Lower leg skin (tissue), 4 donors: ENCODE data around the gene MUC3A. TPM values are rescaled to one million over a fixed set of nuclear protein-coding genes. Genes with fewer than 3 reads are reported as not detected.
"Not testable (repeated sequence)": the region's sequence is repeated elsewhere in the genome, so short reads cannot be mapped to it uniquely, and the experiment has no call there.

Source experiments
- DNase-seq, 2 donors: peaks; one replicate each; pipeline ENCODE4 v3.0.0-alpha.2; 2019; ENCODE audit warnings: low spot score in 2 of 2
- H3K4me3 ChIP-seq: fragments of 200-600 bp; sonication (generic); 2 replicates; pipeline ENCODE4 v1.5.1; 2017; ENCODE audit warnings: mild to moderate bottlenecking, low read depth; ENCODE audit not compliant: poor library complexity, severe bottlenecking
- POLR2A ChIP-seq, 2 donors: fragments of 450-650 bp; IDR thresholded peaks; one replicate each; pipeline ENCODE4 v1.6.1; 2016 to 2017; ENCODE audit warnings: antibody characterized with exemption in 2 of 2, mild to moderate bottlenecking in 1 of 2, moderate library complexity in 1 of 2
- WGBS, 2 donors: methylation state at CpG; one replicate each; pipeline ENCODE4 v1.1.5; 2018; 5-methylcytosine and 5-hydroxymethylcytosine counted together
- intact Hi-C: fragments of 100-400 bp; cut with DNase I; formaldehyde crosslinking; loops from one replicate; pipeline ENCODE4 v1.15.0; 2023; ENCODE audit warnings: low total_unique reads
- total RNA-seq, 4 donors: library from RNA; depleted of rRNA; stranded (reverse); fragments of >200 nt; gene quantifications; one replicate each; pipeline ENCODE4 v1.1.0, GENCODE V29; 2016
- TF ChIP-seq, protein P1 (sequence below), 3 donors: fragments of 450-650 bp; IDR thresholded peaks; one replicate each; pipeline ENCODE4 v1.5.1; 2016; ENCODE audit warnings: antibody characterized with exemption in 3 of 3, mild to moderate bottlenecking in 3 of 3, moderate library complexity in 2 of 3

MUC3A gene
- total RNA-seq, 4 donors from 2014 or later, result 0.03 to 0.67 (median 0.12) TPM; not detected in 1

DNA sequence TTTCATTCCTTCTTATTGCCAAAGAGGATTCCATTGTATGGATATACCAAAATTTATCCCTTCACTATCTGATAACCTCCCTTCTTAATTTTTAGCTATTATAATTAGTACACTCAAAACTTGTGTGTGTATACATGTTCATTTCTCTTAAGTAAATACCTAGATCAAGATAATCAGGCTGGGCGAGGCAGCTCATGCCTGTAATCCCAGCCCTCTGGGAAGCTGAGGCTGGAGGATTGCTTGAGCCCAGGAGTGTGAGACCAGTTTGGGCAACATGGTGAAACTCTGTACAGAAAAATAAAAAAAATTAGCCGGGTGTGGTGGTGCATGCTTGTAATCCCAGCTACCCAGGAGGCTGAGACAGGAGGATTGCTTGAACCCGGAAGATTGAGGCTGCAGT is 37.9 kb upstream of the MUC3A start:
- TF ChIP-seq POLR2A (IDR thresholded peaks at IDR 0.05), result no peak
- TF ChIP-seq, protein P1, sequence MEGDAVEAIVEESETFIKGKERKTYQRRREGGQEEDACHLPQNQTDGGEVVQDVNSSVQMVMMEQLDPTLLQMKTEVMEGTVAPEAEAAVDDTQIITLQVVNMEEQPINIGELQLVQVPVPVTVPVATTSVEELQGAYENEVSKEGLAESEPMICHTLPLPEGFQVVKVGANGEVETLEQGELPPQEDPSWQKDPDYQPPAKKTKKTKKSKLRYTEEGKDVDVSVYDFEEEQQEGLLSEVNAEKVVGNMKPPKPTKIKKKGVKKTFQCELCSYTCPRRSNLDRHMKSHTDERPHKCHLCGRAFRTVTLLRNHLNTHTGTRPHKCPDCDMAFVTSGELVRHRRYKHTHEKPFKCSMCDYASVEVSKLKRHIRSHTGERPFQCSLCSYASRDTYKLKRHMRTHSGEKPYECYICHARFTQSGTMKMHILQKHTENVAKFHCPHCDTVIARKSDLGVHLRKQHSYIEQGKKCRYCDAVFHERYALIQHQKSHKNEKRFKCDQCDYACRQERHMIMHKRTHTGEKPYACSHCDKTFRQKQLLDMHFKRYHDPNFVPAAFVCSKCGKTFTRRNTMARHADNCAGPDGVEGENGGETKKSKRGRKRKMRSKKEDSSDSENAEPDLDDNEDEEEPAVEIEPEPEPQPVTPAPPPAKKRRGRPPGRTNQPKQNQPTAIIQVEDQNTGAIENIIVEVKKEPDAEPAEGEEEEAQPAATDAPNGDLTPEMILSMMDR (IDR thresholded peaks at IDR 0.05), result no peak
- intact Hi-C loops, result no loop called here
- DNase-seq, result no peak
- 66 to 78% methylated on average over 3 of the region's 3 CpGs for WGBS, 2 donors
- H3K4me3 ChIP-seq, result no peak overlapping the region

DNA sequence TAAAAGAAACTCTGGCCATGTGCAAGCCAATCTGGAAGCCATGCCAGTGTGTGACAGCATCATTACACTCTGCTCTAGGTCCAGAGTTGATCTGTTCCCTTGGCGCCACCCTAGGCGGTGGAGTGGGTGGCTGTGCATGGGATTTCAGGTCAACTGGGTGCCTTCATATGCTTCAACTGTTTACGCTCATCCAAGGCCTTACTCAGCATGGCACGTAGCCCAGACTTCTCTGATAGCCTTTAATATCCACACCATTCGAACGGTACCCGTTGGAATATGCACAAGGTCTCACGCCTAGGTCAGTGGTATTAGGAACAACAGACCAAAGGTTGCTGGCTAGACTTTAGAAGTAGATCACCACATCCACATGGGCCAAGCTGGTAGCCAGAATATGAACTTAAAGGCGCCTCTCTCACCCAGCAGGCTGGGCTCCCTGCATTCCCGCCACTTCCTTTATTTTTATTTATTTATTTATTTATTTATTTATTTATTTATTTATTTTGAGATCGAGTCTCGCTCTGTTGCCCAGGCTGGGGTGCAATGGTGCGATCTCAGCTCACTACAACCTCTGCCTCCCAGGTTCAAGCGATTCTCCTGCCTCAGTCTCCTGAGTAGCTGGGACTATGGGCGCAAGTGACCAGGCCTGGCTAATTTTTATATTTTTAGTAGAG is 35.0 kb upstream of the MUC3A start:
- no peak overlapping the region for H3K4me3 ChIP-seq
- DNase-seq, result no peak
- 89% methylated on average over 15 of the region's 15 CpGs for WGBS, 2 donors
- TF ChIP-seq POLR2A (IDR thresholded peaks at IDR 0.05), result no peak
- TF ChIP-seq, protein P1 (IDR thresholded peaks at IDR 0.05), result no peak
- intact Hi-C loops, result no loop called here

DNA sequence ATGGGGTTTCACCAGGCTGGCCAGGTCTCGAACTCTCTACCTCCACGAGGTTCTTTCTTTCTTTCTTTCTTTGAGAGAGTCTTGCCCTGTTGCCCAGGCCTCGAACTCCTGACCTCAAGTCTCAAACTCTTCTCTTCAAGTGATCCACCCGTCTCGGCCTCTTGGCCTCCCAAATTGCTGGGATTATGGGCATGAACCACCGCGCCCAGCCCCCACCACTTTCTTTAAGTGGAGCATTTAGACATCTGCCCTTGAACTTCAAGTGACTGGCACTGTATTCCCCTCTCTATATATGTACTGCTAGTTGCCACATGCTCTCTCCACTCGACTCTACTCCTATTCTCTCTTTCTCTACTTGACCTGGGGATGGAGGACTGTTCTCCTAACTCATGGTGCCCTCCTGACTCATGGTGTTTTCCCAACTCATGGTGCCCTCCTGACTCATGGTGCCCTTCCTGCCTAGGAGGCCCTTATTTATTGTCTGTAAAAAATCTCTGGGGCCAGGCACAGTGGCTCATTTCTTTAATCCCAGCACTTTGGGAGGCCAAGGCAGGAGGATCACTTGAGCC is 34.4 kb upstream of the MUC3A start:
- no peak for DNase-seq
- no peak for TF ChIP-seq POLR2A (IDR thresholded peaks at IDR 0.05)
- TF ChIP-seq, protein P1 (IDR thresholded peaks at IDR 0.05), result no peak
- intact Hi-C loops, result no loop called here
- H3K4me3 ChIP-seq, result no peak overlapping the region
- 84 to 86% methylated on average over 8 of the region's 8 CpGs for WGBS, 2 donors

DNA sequence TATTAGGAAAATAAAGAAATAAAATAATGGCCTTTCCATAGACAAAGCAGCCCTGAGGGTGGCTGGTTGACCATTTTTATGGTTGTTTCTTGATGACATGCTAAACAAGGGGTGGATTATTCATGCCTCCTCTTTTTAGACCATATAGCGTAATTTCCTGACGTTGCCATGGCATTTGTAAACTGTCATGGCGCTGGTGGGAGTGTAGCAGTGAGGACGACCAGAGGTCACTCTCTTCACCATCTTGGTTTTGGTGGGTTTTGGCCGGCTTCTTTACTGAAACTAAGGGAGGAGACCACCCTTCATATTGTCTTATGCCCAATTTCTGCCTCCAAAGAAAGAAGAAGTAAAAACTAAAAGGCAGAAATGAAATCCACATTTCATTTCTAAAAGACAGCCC is 30.0 kb upstream of the MUC3A start:
- intact Hi-C loops, DNase-seq, H3K4me3 ChIP-seq: not testable (repeated sequence)
- WGBS, 2 donors, result 89 to 92% methylated on average over 5 of the region's 5 CpGs

DNA sequence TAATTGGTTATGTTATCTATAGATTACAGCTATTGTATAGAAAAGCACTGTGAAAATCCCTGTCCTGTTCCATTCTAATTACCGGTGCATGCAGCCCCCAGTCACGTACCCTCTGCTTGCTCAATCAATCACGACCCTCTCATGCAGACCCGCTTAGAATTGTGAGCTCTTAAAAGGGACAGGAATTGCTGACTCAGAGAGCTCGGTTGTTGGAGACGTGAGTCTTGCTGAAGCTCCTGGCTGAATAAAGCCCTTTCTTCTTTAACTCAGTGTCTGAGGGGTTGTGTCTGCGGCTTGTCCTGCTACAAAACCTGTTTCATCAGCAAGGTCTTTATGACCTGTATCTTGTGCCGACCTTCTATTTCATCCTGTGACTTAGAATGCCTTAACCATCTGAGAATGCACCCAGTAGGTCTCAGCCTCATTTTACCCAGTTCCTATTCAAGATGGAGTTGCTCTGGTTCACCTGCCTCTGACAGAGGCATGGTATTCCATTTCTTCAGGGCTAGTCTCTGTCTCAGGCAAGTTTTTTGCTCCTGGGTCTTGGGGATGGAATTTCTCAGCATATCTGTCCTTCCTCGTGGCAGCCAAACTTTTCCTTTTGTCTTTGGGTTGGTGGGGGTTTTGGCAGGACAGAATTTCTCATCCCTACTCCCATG is 29.4 kb upstream of the MUC3A start:
- intact Hi-C loops, H3K4me3 ChIP-seq, DNase-seq: not testable (repeated sequence)
- WGBS, 2 donors, result 74 to 80% methylated on average over 9 of the region's 9 CpGs

DNA sequence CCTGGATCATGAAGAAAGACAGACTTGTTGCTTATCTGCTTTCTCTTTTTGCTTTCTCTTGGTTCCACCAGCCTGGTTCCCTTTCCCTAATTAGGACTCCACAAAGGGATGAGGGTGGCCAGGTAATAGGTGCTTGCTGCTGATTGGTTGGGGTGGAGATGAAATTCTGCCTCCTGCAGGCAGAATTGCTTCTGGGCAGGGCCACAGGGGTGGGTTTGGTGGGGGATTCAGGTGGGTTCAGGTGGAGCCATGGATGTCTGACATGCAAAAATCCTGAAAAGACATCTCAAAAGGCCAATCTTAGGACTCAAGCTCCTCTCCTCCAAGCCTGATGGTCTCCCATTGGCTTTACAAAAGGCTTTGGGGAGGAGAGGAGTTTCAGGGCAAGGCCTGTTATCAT is 28.3 kb upstream of the MUC3A start:
- DNase-seq, result no peak
- intact Hi-C loops, result no loop called here
- TF ChIP-seq, protein P1 (IDR thresholded peaks at IDR 0.05), result no peak
- TF ChIP-seq POLR2A (IDR thresholded peaks at IDR 0.05), result no peak
- H3K4me3 ChIP-seq, result no peak overlapping the region

DNA sequence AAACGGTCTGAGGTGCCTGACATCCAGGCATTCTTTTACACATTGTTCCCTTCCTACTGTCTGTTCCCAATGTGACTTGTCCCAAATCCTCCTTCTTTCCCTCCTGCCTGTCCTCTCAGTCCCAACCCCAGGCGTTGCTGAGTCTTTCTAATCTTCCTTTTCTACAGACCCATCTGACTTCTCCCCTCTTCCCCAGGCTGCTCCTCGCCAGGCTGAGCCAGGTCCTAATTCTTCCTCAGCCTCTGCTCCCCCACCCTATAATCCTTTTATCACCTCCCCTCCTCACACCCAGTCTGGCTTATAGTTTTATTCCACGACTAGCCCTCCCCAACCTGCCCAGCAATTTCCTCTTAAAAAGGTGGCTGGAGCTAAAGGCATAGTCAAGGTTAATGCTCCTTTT is 25.7 kb upstream of the MUC3A start:
- intact Hi-C loops, H3K4me3 ChIP-seq, DNase-seq: not testable (repeated sequence)
- 57 to 62% methylated on average over 4 of the region's 4 CpGs for WGBS, 2 donors
